DOHH2 (cell line): Measurements from ENCODE around the gene GRM5.

ENCODE experiments used
- H3F3A ChIP-seq: fragments of 200-600 bp; sonication (generic), shearing (Covaris generic); 2 replicates; pipeline ENCODE4 v1.6.0; 2016; ENCODE audit warnings: antibody characterized with exemption, mild to moderate bottlenecking; ENCODE audit not compliant: control insufficient read depth, insufficient read depth
- H3K27ac ChIP-seq: fragments of 200-600 bp; sonication (generic); 2 replicates; pipeline ENCODE4 v1.5.1; 2014; ENCODE audit warnings: low read depth, mild to moderate bottlenecking, low read length, moderate library complexity
- H3K27me3 ChIP-seq: fragments of 200-600 bp; sonication (generic); 2 replicates; pipeline ENCODE4 v1.6.1; 2014; ENCODE audit warnings: mild to moderate bottlenecking, low read length, mixed read lengths; ENCODE audit not compliant: control insufficient read depth
- H3K36me3 ChIP-seq: fragments of 200-600 bp; sonication (generic); 2 replicates; pipeline ENCODE4 v1.6.1; 2014; ENCODE audit warnings: mild to moderate bottlenecking, low read length, moderate library complexity, mixed read lengths; ENCODE audit not compliant: control insufficient read depth
- H3K4me1 ChIP-seq: fragments of 200-600 bp; sonication (generic); 2 replicates; pipeline ENCODE4 v1.6.1; 2014; ENCODE audit warnings: mild to moderate bottlenecking, low read length, mixed read lengths; ENCODE audit not compliant: control insufficient read depth
- H3K4me2 ChIP-seq: fragments of 200-600 bp; sonication (generic); 2 replicates; pipeline ENCODE4 v1.6.0; 2014; ENCODE audit warnings: mild to moderate bottlenecking, low read length, moderate library complexity
- H3K4me3 ChIP-seq: fragments of 200-600 bp; sonication (generic); 2 replicates; pipeline ENCODE4 v1.5.1; 2014; ENCODE audit warnings: mild to moderate bottlenecking, low read length, mixed read lengths
- H3K79me2 ChIP-seq: fragments of 200-600 bp; sonication (generic); 2 replicates; pipeline ENCODE4 v1.6.1; 2014; ENCODE audit warnings: mild to moderate bottlenecking, low read length, mixed read lengths; ENCODE audit not compliant: control insufficient read depth
- H3K9me2 ChIP-seq: fragments of 200-600 bp; sonication (generic); replicated peaks from 2 replicates; pipeline ENCODE4 v1.6.1; 2014; ENCODE audit warnings: mild to moderate bottlenecking, low read length, mixed read lengths; ENCODE audit not compliant: control insufficient read depth
- H3K9me3 ChIP-seq: fragments of 200-600 bp; sonication (generic); 2 replicates; pipeline ENCODE4 v1.6.1; 2014; ENCODE audit warnings: antibody characterized with exemption, low read length, mixed read lengths; ENCODE audit not compliant: control insufficient read depth, insufficient read depth
- H4K20me1 ChIP-seq: fragments of 200-600 bp; sonication (generic); 2 replicates; pipeline ENCODE4 v1.6.0; 2014; ENCODE audit warnings: low read depth, mild to moderate bottlenecking, antibody characterized with exemption, low read length, moderate library complexity; ENCODE audit not compliant: control insufficient read depth, insufficient read depth
- EZH2phosphoT487 ChIP-seq: fragments of 200-600 bp; sonication (generic); IDR thresholded peaks from 2 replicates; pipeline ENCODE4 v1.6.1; 2017; ENCODE audit warnings: borderline replicate concordance, mild to moderate bottlenecking, antibody characterized with exemption, low read length, moderate library complexity, mixed read lengths
- TF ChIP-seq, protein P1 (sequence below): fragments of 200-600 bp; sonication (generic); IDR thresholded peaks from one replicate; pipeline ENCODE4 v1.5.1; 2014; ENCODE audit warnings: antibody characterized with exemption, mild to moderate bottlenecking, low read depth, low read length; ENCODE audit not compliant: poor library complexity, severe bottlenecking

The GRM5 gene

DNA sequence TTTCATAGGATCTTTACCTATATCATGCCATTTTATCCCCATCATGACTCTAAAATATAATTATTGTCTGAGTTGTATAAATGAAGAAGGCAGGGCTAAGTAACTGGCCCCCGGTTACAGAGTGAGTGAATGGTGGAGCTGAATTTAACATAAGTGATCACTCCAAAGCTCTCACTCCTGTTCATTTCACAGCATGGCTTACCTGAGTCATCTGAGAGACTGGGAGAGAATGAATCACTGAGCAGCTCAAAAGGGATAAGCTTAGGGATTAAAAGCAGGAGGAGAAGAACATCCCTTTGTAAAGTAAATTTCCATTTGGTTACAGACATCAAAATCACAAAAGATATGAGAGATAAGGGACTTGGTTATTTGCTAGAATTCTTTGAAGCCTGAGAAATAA lies 434.3 kb downstream of the GRM5 start:
- H3K27ac ChIP-seq = no peak overlapping the region

GRCh38 chr11:88629496-88629895 lies 436.3 kb downstream of the GRM5 start:
- TF ChIP-seq, protein P1, sequence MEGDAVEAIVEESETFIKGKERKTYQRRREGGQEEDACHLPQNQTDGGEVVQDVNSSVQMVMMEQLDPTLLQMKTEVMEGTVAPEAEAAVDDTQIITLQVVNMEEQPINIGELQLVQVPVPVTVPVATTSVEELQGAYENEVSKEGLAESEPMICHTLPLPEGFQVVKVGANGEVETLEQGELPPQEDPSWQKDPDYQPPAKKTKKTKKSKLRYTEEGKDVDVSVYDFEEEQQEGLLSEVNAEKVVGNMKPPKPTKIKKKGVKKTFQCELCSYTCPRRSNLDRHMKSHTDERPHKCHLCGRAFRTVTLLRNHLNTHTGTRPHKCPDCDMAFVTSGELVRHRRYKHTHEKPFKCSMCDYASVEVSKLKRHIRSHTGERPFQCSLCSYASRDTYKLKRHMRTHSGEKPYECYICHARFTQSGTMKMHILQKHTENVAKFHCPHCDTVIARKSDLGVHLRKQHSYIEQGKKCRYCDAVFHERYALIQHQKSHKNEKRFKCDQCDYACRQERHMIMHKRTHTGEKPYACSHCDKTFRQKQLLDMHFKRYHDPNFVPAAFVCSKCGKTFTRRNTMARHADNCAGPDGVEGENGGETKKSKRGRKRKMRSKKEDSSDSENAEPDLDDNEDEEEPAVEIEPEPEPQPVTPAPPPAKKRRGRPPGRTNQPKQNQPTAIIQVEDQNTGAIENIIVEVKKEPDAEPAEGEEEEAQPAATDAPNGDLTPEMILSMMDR = no peak
- no peak for TF ChIP-seq EZH2phosphoT487
- no peaks in the 10 kb centered on the region for H3K9me2 ChIP-seq
- no peaks in the 10 kb centered on the region for H3K9me3 ChIP-seq

More for the DNA sequence above, 434.3 kb downstream of the GRM5 start:
- no peaks in the 10 kb centered on the region for H3K4me1 ChIP-seq
- no peaks in the 10 kb centered on the region for H4K20me1 ChIP-seq
- no peak overlapping the region for H3K4me2 ChIP-seq
- H3K4me3 ChIP-seq = no peak overlapping the region
- no peaks in the 10 kb centered on the region for H3F3A ChIP-seq
- H3K79me2 ChIP-seq = no peaks in the 10 kb centered on the region
- no peaks in the 10 kb centered on the region for H3K36me3 ChIP-seq
- TF ChIP-seq, protein P1 = no peak
- no peak for TF ChIP-seq EZH2phosphoT487
- H3K9me2 ChIP-seq = no peaks in the 10 kb centered on the region
- no peaks in the 10 kb centered on the region for H3K27me3 ChIP-seq
- H3K9me3 ChIP-seq = no peaks in the 10 kb centered on the region

GRCh38 chr11:88626216-88626615 lies 439.6 kb downstream of the GRM5 start:
- H3K27me3 ChIP-seq = no peaks in the 10 kb centered on the region
- no peak overlapping the region for H3K27ac ChIP-seq
- no peaks in the 10 kb centered on the region for H3K36me3 ChIP-seq
- H3F3A ChIP-seq = no peaks in the 10 kb centered on the region
- no peaks in the 10 kb centered on the region for H3K9me2 ChIP-seq
- TF ChIP-seq EZH2phosphoT487 = no peak
- TF ChIP-seq, protein P1 = no peak
- H3K4me3 ChIP-seq = no peak overlapping the region
- no peak overlapping the region for H3K4me2 ChIP-seq
- no peaks in the 10 kb centered on the region for H3K4me1 ChIP-seq
- no peaks in the 10 kb centered on the region for H4K20me1 ChIP-seq
- no peaks in the 10 kb centered on the region for H3K79me2 ChIP-seq
- H3K9me3 ChIP-seq = no peaks in the 10 kb centered on the region

More at GRCh38 chr11:88629496-88629895, 436.3 kb downstream of the GRM5 start:
- H3K36me3 ChIP-seq = no peaks in the 10 kb centered on the region
- no peak overlapping the region for H3K27ac ChIP-seq
- no peaks in the 10 kb centered on the region for H4K20me1 ChIP-seq
- H3K4me3 ChIP-seq = no peak overlapping the region
- no peaks in the 10 kb centered on the region for H3K27me3 ChIP-seq
- H3F3A ChIP-seq = no peaks in the 10 kb centered on the region
- H3K79me2 ChIP-seq = no peaks in the 10 kb centered on the region
- no peak overlapping the region for H3K4me2 ChIP-seq
- H3K4me1 ChIP-seq = no peaks in the 10 kb centered on the region
